ENCODE data around the gene ESAM. TPM values are rescaled to one million over a fixed set of nuclear protein-coding genes. Genes with fewer than 3 reads are reported as not detected.

ESAM gene
- total RNA-seq, 3 donors from 2014 or later (not counting 1 experiment from before 2014, with no cell fraction given), result 1.2 to 2.2 (median 1.5) TPM

GRCh38 chr11:124768914-124769313 lies 6.8 kb upstream of the ESAM start:
- Histone ChIP-seq H3K4me1 (ENCODE audit: control insufficient read depth, insufficient read depth, low read length) (no peaks in the 10 kb centered on the region), H3K9me3 (ENCODE audit: control insufficient read depth, insufficient read depth, low read length) (no peaks in the 10 kb centered on the region), H3K27ac (ENCODE audit: low read length) (no peak overlapping the region), H3K27me3 (ENCODE audit: control insufficient read depth, insufficient read depth, low read length) (no peaks in the 10 kb centered on the region), H3K4me3 (ENCODE audit: low read length) (no peak overlapping the region), H3K36me3 (ENCODE audit: control insufficient read depth, insufficient read depth, low read length) (peaks cover 27% of the 10 kb centered on the region)
- Mint-ChIP-seq H3K9me3 (no peaks in the 10 kb centered on the region), H3K4me1 (no peaks in the 10 kb centered on the region), H3K27ac (no peak overlapping the region), H3K27me3 (ENCODE audit: low read depth in 2 of 2) (no peaks in the 10 kb centered on the region), H3K4me3 (no peak overlapping the region), H3K36me3 (peaks cover 8% of the 10 kb centered on the region)
- DNase-seq (no peak), ATAC-seq (no peak)
- TF ChIP-seq CTCF (IDR thresholded peaks at IDR 0.05), result no peak
- WGBS (ENCODE audit: insufficient coverage), result 96% methylated on average over 8 of the region's 8 CpGs
- intact Hi-C loops (cut with micrococcal nuclease), result loop anchor here (10.0 kb wide), 1 partner anchor 66 kb away; no protein-coding TSS in a partner anchor

GRCh38 chr11:124766156-124766555 lies 4.1 kb upstream of the ESAM start:
- TF ChIP-seq CTCF (IDR thresholded peaks at IDR 0.05), result no peak
- H3K27me3 Mint-ChIP-seq (ENCODE audit: low read depth in 2 of 2), result peaks cover 1 to 10% of the 10 kb centered on the region in 2 donors
- Histone ChIP-seq H3K4me1 (ENCODE audit: control insufficient read depth, insufficient read depth, low read length) (peaks cover 20% of the 10 kb centered on the region), H3K27ac (ENCODE audit: low read length) (no peak overlapping the region), H3K4me3 (ENCODE audit: low read length) (no peak overlapping the region), H3K27me3 (ENCODE audit: control insufficient read depth, insufficient read depth, low read length) (peaks cover 10% of the 10 kb centered on the region), H3K36me3 (ENCODE audit: control insufficient read depth, insufficient read depth, low read length) (peaks cover 19% of the 10 kb centered on the region), H3K9me3 (ENCODE audit: control insufficient read depth, insufficient read depth, low read length) (no peaks in the 10 kb centered on the region)
- intact Hi-C loops (cut with micrococcal nuclease), result loop anchor here (10.0 kb wide), 1 partner anchor 69 kb away; no protein-coding TSS in a partner anchor
- 95% methylated on average over 2 of the region's 2 CpGs for WGBS (ENCODE audit: insufficient coverage)
- no peaks in the 10 kb centered on the region for H3K9me3 Mint-ChIP-seq
- no peak overlapping the region for H3K4me3 Mint-ChIP-seq
- no peak for DNase-seq
- no peaks in the 10 kb centered on the region for H3K36me3 Mint-ChIP-seq
- peaks cover 5 to 6% of the 10 kb centered on the region in 2 donors for H3K4me1 Mint-ChIP-seq
- no peak for ATAC-seq
- no peak overlapping the region for H3K27ac Mint-ChIP-seq

GRCh38 chr11:124763156-124763947 lies 1.3 kb upstream of the ESAM start:
- H3K4me1 ChIP-seq (ENCODE audit: control insufficient read depth, insufficient read depth, low read length), result peaks cover 47% of the 10 kb centered on the region
- WGBS (ENCODE audit: insufficient coverage), result 10% methylated on average over 21 of the region's 21 CpGs
- Mint-ChIP-seq H3K27me3 (ENCODE audit: low read depth in 2 of 2) (peaks cover 23 to 26% of the 10 kb centered on the region in 2 donors), H3K4me1 (peaks cover 17 to 27% of the 10 kb centered on the region in 2 donors), H3K4me3 (peak overlapping the region; percentile 97), H3K27ac (no peak overlapping the region), H3K36me3 (no peaks in the 10 kb centered on the region), H3K9me3 (no peaks in the 10 kb centered on the region)
- peak overlapping the region; percentile 41 for H3K4me3 ChIP-seq (ENCODE audit: low read length)
- H3K36me3 ChIP-seq (ENCODE audit: control insufficient read depth, insufficient read depth, low read length), result peaks cover 11% of the 10 kb centered on the region
- H3K27ac ChIP-seq (ENCODE audit: low read length), result no peak overlapping the region
- peak; percentile 61 to 65 (median 64) for ATAC-seq
- no peaks in the 10 kb centered on the region for H3K9me3 ChIP-seq (ENCODE audit: control insufficient read depth, insufficient read depth, low read length)
- intact Hi-C loops (cut with micrococcal nuclease), result loop anchor here (1.0 to 10.0 kb wide), 3 partner anchors 35 to 94 kb away; no protein-coding TSS in a partner anchor
- H3K27me3 ChIP-seq (ENCODE audit: control insufficient read depth, insufficient read depth, low read length), result peaks cover 37% of the 10 kb centered on the region
- DNase-seq, result peak; percentile 77 to 88
- peak; percentile 86 for TF ChIP-seq CTCF (IDR thresholded peaks at IDR 0.05)
